IPS-NIHi11 (cell line): ENCODE results near the gene SND1.

ENCODE experiments used
- DNase-seq: peaks from one replicate; pipeline ENCODE4 v3.0.0; 2012; ENCODE audit warnings: mixed read lengths, low spot score

The SND1 gene

GRCh38 chr7:127933146-127933545 is 281.2 kb downstream of the SND1 start:
- no peak for DNase-seq

GRCh38 chr7:127934711-127935110 is 282.7 kb downstream of the SND1 start:
- DNase-seq = no peak

GRCh38 chr7:127935847-127936376 is 283.9 kb downstream of the SND1 start:
- no peak for DNase-seq

- no peak for DNase-seq
Observed at GRCh38 chr7:127937066-127937680, 285.2 kb downstream of the SND1 start.

- no peak for DNase-seq
Observed at GRCh38 chr7:127938588-127938987, 286.6 kb downstream of the SND1 start.

GRCh38 chr7:127940381-127941160 is 288.6 kb downstream of the SND1 start:
- DNase-seq = no peak

GRCh38 chr7:127941476-127942210 is 289.6 kb downstream of the SND1 start:
- no peak for DNase-seq

- DNase-seq = no peak
Observed at GRCh38 chr7:127943541-127944521, 291.8 kb downstream of the SND1 start.

GRCh38 chr7:127946111-127946510 is 294.1 kb downstream of the SND1 start:
- DNase-seq = no peak

GRCh38 chr7:127946847-127947246 is 294.9 kb downstream of the SND1 start:
- DNase-seq = no peak

GRCh38 chr7:127948312-127948711 is 296.3 kb downstream of the SND1 start:
- no peak for DNase-seq

GRCh38 chr7:127948930-127949329 is 296.9 kb downstream of the SND1 start:
- no peak for DNase-seq

GRCh38 chr7:127949769-127950222 is 297.8 kb downstream of the SND1 start:
- DNase-seq = peak; percentile 14

- DNase-seq = no peak
Observed at GRCh38 chr7:127950233-127950935, 298.4 kb downstream of the SND1 start.

- no peak for DNase-seq
Observed at GRCh38 chr7:127953423-127954356, 301.7 kb downstream of the SND1 start.

- DNase-seq = no peak
Observed at GRCh38 chr7:127954357-127954748, 302.4 kb downstream of the SND1 start.

- DNase-seq = no peak
Observed at GRCh38 chr7:127955051-127955531, 303.1 kb downstream of the SND1 start.

GRCh38 chr7:127957886-127958285 is 305.9 kb downstream of the SND1 start:
- no peak for DNase-seq

GRCh38 chr7:127959770-127960169 is 307.8 kb downstream of the SND1 start:
- DNase-seq = no peak
